Activated T-cell treated with anti-CD3 and anti-CD28 coated beads for 4 hours (primary cell): ENCODE data around the gene PHACTR3.

ENCODE experiments used
- DNase-seq: peaks from one replicate; pipeline ENCODE4 v3.0.0-alpha.2; 2020

Gene PHACTR3

DNA sequence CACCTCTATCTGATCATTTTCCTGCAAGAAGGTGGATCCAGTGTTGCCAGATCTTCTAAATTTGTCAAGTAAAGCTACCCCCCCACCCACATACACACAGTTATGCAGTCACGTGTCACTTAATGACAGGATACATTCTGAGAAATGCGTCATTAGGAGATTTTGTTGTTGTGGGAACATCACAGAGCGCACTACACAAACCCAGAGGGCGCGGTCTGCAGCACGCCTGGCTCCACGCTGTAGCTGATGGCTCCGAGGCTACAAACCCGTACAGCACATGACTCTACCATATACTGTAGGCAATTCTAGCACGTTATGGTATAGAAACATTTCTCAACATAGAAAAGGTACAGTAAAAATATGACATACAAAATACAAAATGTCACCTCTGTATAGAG lies 202.2 kb downstream of the PHACTR3 start:
- no peak for DNase-seq

GRCh38 chr20:59807909-59808728 lies 203.8 kb downstream of the PHACTR3 start:
- no peak for DNase-seq

DNA sequence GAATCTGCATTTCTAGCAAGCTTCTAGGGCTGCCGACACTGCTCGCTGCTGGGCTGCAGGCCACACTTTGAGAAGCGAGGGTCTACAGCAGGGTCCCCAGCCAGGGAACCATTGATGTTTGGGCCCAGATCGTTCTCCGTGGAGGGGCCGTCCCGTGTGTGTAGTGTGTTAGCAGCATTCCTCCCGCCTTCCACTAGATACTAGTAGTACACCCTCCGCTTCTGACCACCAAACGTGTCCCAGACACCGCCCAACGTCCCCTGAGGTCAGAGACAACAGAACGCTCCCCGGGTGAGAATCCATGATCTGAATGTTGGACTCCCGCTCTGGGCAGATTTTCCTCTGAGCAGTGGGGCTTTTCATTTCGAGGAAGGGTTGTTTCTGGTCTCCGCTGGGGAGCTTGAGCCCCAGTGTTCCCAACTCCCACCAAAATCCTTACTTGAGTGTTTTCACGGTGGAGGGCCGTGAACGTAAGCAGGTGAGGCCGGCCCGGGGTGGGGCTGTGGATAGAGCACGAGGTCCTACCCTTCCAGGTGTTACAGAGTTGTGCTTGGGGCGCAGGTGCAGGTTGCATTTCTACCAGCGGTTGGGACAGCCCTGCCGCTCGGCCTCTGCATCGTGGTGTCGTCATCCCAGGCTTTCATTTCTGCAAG lies 204.5 kb downstream of the PHACTR3 start:
- DNase-seq = no peak

GRCh38 chr20:59809630-59810448 lies 205.5 kb downstream of the PHACTR3 start:
- no peak for DNase-seq

GRCh38 chr20:59810449-59811187 lies 206.3 kb downstream of the PHACTR3 start:
- DNase-seq = no peak

DNA sequence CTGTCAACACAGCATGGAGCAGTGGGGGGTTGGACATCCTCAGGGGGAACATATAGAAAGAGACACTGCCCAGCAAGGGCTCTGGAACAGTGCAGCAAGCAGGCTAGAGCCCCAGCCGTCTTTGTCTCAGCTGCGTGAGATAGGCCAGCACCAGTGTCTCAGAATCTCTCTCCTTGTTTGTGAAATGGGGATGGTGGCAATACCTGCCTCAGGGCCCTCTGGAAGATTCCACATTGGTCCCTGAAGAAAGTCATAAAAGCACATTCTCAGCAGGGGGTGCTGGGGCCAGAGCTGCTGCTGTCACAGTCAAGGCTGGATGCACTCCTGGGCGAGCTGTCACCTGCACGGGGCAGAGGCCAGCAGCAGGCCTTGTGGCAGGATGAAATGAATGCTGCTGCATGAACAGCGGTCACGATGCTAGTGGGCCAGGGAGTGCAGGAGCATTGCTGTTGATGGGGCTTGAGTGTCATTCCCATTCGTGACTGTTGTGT lies 207.4 kb downstream of the PHACTR3 start:
- DNase-seq = no peak

GRCh38 chr20:59812286-59813125 lies 208.2 kb downstream of the PHACTR3 start:
- DNase-seq = no peak

GRCh38 chr20:59813126-59813947 lies 209.0 kb downstream of the PHACTR3 start:
- DNase-seq = no peak

- DNase-seq = no peak
Observed at GRCh38 chr20:59813948-59814839, 209.9 kb downstream of the PHACTR3 start.

DNA sequence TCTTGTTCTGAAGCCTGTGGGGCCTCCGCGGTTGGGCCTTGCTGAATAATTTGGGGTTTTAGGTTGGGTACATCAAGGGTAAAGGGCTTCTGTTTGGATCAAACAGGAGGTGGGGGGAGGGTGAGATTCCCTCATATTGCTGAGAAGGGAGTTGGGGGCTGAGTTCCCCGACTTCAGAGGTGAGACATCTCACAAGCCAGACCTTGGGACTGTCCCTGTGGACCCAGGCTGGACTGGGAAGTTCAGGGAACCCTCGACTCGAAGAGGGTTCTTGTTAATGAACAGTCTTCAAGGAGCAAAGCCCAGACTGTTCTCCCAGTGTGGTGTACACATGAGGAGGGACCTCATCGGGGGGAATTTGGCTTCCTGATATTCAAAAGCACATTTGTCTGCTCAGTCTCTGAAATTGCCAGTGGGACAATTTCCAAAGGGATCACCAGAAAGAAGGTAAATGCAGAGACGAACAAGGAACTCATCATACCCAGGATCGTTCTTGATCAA lies 210.6 kb downstream of the PHACTR3 start:
- DNase-seq = no peak

DNA sequence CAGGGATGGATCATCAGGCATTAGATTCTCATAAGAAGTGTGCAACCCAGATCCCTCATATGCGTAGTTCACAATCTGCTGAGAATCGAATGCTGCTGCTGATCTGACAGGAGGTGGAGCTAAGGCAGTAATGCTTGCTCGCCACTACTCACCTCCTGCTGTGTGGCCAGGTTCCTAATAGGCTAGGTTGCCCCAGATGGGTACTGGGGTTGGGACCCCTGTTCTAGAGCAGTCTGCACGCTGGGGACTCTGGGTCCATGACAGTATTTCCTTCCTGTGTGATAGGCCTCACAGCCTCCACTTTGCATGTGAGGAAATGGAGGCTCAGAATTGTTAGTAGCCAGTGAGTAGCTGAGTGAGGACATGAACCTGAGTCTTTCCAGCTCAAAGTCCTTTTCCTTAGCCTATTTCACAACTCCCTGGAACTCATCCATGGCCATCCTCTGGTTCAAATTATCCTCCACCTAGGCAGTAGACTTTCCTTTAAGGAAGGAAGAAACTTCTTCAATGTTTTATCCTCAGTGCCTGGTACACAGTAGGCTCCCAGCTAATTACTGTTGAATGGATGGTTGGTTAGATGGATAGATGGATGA lies 211.9 kb downstream of the PHACTR3 start:
- DNase-seq = no peak

DNA sequence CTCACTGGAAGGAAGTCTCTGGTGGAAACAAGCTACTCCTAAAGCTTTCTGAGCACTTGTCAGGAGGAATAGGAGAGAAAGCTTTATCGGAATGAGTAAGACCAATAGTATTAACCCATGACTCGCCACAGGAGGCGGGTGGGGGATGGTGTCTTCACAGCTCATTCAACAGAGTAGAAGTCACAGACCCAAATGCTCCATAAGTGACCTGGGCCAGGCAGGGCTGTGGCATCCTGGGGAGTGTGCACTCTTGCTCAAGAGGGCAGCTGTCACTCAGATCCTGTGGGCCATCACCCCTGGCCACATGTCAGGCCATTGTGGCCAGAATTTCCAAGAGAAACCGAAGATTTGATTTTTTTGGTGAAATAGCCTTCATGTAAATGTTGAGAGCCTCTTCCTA lies 213.1 kb downstream of the PHACTR3 start:
- DNase-seq = no peak

GRCh38 chr20:59817846-59818615 lies 213.7 kb downstream of the PHACTR3 start:
- no peak for DNase-seq

- no peak for DNase-seq
Observed at GRCh38 chr20:59818911-59819310, 214.6 kb downstream of the PHACTR3 start.

- no peak for DNase-seq
Observed at GRCh38 chr20:59819496-59820203, 215.3 kb downstream of the PHACTR3 start.

DNA sequence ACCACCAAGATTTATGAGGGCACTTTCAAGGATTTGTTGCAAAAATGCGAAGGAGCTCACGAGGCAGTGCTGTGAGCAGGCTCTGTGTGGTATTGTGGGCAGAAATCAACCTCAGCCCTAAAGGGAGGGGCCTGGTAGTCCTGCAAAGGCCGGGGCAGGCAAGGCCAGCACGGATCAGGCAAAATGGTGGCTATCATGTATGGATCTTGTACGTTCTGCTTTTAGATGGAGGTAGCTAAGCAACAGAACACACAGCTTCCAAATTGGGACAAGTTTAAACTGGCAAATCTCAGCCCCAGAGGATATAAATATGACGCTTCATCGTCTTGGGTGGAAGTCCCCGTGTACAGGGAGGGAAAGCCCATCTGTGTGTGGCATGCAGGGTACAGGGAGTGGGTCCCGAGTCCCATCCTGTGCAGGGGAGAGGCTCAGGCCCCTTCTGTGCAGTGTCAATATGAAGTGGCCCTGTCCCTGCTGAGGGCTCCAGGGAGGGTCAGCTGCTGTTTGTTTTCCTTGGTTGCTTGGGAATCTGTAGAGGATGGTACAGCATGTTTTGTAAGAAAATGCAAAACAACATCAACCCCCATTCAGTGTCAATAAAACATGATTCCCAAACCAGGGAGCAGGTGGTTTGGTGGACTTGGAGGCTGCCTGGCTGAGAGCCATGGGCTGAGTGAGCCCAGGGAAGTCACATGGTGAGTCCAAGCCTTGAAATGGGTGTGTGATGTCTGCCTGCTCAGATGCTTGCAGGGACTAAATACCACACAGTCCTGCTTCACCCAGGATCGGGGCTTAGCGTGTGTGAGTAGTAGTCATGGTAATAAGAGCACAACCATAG lies 216.1 kb downstream of the PHACTR3 start:
- no peak for DNase-seq

DNA sequence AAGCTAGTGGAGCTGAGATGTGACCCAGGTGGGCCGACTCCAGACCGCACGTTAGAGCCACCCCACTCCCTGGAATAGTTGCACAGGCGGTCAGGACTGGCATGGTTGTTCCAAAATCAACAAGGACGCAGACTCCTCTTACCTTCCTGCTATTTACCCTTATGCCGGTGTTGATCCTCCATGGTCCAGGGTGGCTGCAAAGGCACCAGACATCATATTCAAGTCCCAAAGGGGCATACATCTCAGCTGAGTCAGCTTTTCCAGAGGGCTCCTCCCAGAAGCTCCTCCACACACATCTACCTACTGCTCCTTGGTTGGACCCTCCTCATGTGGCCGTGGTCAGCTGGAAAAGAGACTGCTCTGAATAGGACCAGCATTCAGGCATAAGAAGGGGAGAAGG lies 216.9 kb downstream of the PHACTR3 start:
- DNase-seq = no peak
